NCI-H1092 treated with DMSO at 0.1 percent for 48 hours (cell line): ENCODE data around the gene TRAPPC12.
A peak's percentile ranks its signal among the peaks of the same experiment; 100 is the strongest.
"Not testable (repeated sequence)": the region's sequence is repeated elsewhere in the genome, so short reads cannot be mapped to it uniquely, and the experiment has no call there.

Experiments used
- DNase-seq: peaks from one replicate; lab custom pipeline; 2025; lab: John Stamatoyannopoulos, UW

The TRAPPC12 gene

GRCh38 chr2:3369340-3370181 lies 9.9 kb upstream of the TRAPPC12 start:
- DNase-seq = not testable (repeated sequence)

- no peak for DNase-seq
Observed at GRCh38 chr2:3376821-3377220, 2.7 kb upstream of the TRAPPC12 start.

- no peak for DNase-seq
Observed at GRCh38 chr2:3377279-3377611, 2.2 kb upstream of the TRAPPC12 start.

- peak; percentile 94 for DNase-seq
Observed at GRCh38 chr2:3377612-3378432, 1.7 kb upstream of the TRAPPC12 start, which contains the start of gene EIPR1. EIPR1 (minus strand) TSS chr2:3377818; CDS start chr2:3377689, 129 bp downstream.

GRCh38 chr2:3379339-3379646 lies 201 bp upstream of the TRAPPC12 start:
- DNase-seq = no peak

- no peak for DNase-seq
Observed at GRCh38 chr2:3386448-3386958, 7.0 kb downstream of the TRAPPC12 start.

- DNase-seq = no peak
Observed at GRCh38 chr2:3387011-3387410, 7.5 kb downstream of the TRAPPC12 start.

- no peak for DNase-seq
Observed at GRCh38 chr2:3387644-3388411, 8.3 kb downstream of the TRAPPC12 start.

- no peak for DNase-seq
Observed at GRCh38 chr2:3388412-3388738, 8.9 kb downstream of the TRAPPC12 start.

GRCh38 chr2:3389193-3389592 lies 9.7 kb downstream of the TRAPPC12 start:
- no peak for DNase-seq

- DNase-seq = no peak
Observed at GRCh38 chr2:3390041-3390440, 10.5 kb downstream of the TRAPPC12 start.

- no peak for DNase-seq
Observed at GRCh38 chr2:3392216-3392615, 12.7 kb downstream of the TRAPPC12 start.

- no peak for DNase-seq
Observed at GRCh38 chr2:3396920-3397559, 17.5 kb downstream of the TRAPPC12 start.

GRCh38 chr2:3398857-3399256 lies 19.4 kb downstream of the TRAPPC12 start:
- DNase-seq = no peak

- DNase-seq = no peak
Observed at GRCh38 chr2:3399381-3399780, 19.9 kb downstream of the TRAPPC12 start.

- DNase-seq = no peak
Observed at GRCh38 chr2:3399829-3400228, 20.3 kb downstream of the TRAPPC12 start.

- no peak for DNase-seq
Observed at GRCh38 chr2:3403587-3404334, 24.3 kb downstream of the TRAPPC12 start.

GRCh38 chr2:3404349-3404894 lies 24.9 kb downstream of the TRAPPC12 start:
- no peak for DNase-seq

- no peak for DNase-seq
Observed at GRCh38 chr2:3405307-3405706, 25.8 kb downstream of the TRAPPC12 start.

- no peak for DNase-seq
Observed at GRCh38 chr2:3405876-3406275, 26.4 kb downstream of the TRAPPC12 start.

GRCh38 chr2:3406501-3406900 lies 27.0 kb downstream of the TRAPPC12 start:
- no peak for DNase-seq
